K562 (cell line): ENCODE results near the gene PHETA1. TPM values are rescaled to one million over a fixed set of nuclear protein-coding genes. Genes with fewer than 3 reads are reported as not detected.

ENCODE experiments used
- ATAC-seq: fragments of 200-7000 bp; cut with Tn5 transposase; 3 replicates; pipeline ENCODE4 v1.9.1; 2020; ENCODE audit warnings: moderate library complexity
- BruUV-seq: library from RNA; stranded (reverse); fragments of 400-500 nt; replicated peaks from 2 replicates; lab custom pipeline; 2021; lab: Mats Ljungman, UMichigan
- CTCF ChIA-PET: fragments of 300-600 bp; formaldehyde crosslinking; extraction: SDS; loops from one replicate; lab custom pipeline; 2021; ENCODE audit warnings: low intra/inter-chr PET ratio; lab: Yijun Ruan, JAX
- POLR2A ChIA-PET: fragments of 300-600, 350-650 bp; sonication (Branson Sonifier 250); formaldehyde crosslinking; extraction: SDS; loops from one replicate; lab custom pipeline; 2021; ENCODE audit warnings: antibody characterized with exemption, inconsistent platforms; lab: Yijun Ruan, JAX
- DNase-seq, 4 experiments: peaks; one replicate each; pipeline versions ENCODE4 v3.0.0 to v3.0.0-alpha.2; 2011 to 2018; ENCODE audit warnings: low spot score in 3 of 4, mixed read lengths in 3 of 4; ENCODE audit errors: extremely low read depth in 1 of 4
- FAIRE-seq: peaks from 2 replicates; lab custom pipeline; 2011; peaks lifted over from hg19 to GRCh38; lab: Jason Lieb, UNC
- H2AFZ ChIP-seq: 2 replicates; pipeline ENCODE4 v1.6.0; 2011; ENCODE audit warnings: low read depth, low read length, control low read depth, inconsistent platforms
- H3K27ac ChIP-seq: fragments of 200-600 bp; 3 replicates; pipeline ENCODE4 v1.8.0; 2011; ENCODE audit warnings: low read depth, mild to moderate bottlenecking, control low read depth, inconsistent platforms, low read length, moderate library complexity, mixed read lengths; ENCODE audit errors: extremely low read depth
- H3K27me3 ChIP-seq, 2 experiments: fragments of 300-600 bp in 1 of 2; 2 replicates in 1 of 2; 3 replicates in 1 of 2; pipeline versions ENCODE4 v1.6.0 to v1.8.0; 2011; ENCODE audit warnings: inconsistent platforms in 2 of 2, low read length in 2 of 2, mild to moderate bottlenecking in 1 of 2, mixed read lengths in 1 of 2, moderate library complexity in 1 of 2; ENCODE audit not compliant: control insufficient read depth in 2 of 2, insufficient read depth in 2 of 2
- H3K36me3 ChIP-seq: fragments of 300-600 bp; 3 replicates; pipeline ENCODE4 v1.8.0; 2011; ENCODE audit warnings: mild to moderate bottlenecking, low read length, inconsistent platforms; ENCODE audit not compliant: control insufficient read depth, insufficient read depth
- H3K4me1 ChIP-seq, 2 experiments: fragments of 200-600 bp in 1 of 2; replicated peaks in 1 of 2; 2 replicates in 1 of 2; 3 replicates in 1 of 2; pipeline versions ENCODE4 v1.5.1 to v1.8.0; 2011; ENCODE audit warnings: inconsistent platforms in 2 of 2, low read length in 2 of 2, mild to moderate bottlenecking in 1 of 2, mixed read lengths in 1 of 2, moderate library complexity in 1 of 2; ENCODE audit not compliant: control insufficient read depth in 2 of 2, insufficient read depth in 2 of 2
- H3K4me2 ChIP-seq: 2 replicates; pipeline ENCODE4 v1.6.1; 2011; ENCODE audit warnings: low read length, control low read depth, inconsistent platforms, mixed read lengths; ENCODE audit not compliant: insufficient read depth
- H3K4me3 ChIP-seq: fragments of 200-600 bp; sonication (generic), shearing (Covaris generic); 2 replicates; pipeline ENCODE4 v1.5.1; 2016; ENCODE audit warnings: control low read depth, inconsistent platforms
- H3K79me2 ChIP-seq: fragments of 200-600 bp; 3 replicates; pipeline ENCODE4 v1.8.0; 2011; ENCODE audit warnings: low read length, inconsistent platforms; ENCODE audit not compliant: control insufficient read depth, insufficient read depth
- H3K9ac ChIP-seq, 2 experiments: 2 replicates each; pipeline versions ENCODE4 v1.6.0 to v1.6.1; 2011; ENCODE audit warnings: low read depth in 2 of 2, low read length in 2 of 2, control low read depth in 1 of 2, inconsistent platforms in 1 of 2, mild to moderate bottlenecking in 1 of 2, mixed read lengths in 1 of 2; ENCODE audit not compliant: insufficient read depth in 1 of 2
- H3K9me1 ChIP-seq: one replicate; pipeline ENCODE4 v1.6.0; 2011; ENCODE audit warnings: inconsistent platforms, mild to moderate bottlenecking, low read length, moderate library complexity; ENCODE audit not compliant: control insufficient read depth, insufficient read depth
- H3K9me3 ChIP-seq: replicated peaks from 2 replicates; pipeline ENCODE4 v1.5.1; 2011; ENCODE audit warnings: low read depth, low read length, inconsistent platforms; ENCODE audit not compliant: control insufficient read depth, insufficient read depth
- H4K20me1 ChIP-seq: replicated peaks from 2 replicates; pipeline ENCODE4 v1.6.1; 2011; ENCODE audit warnings: low read length, inconsistent platforms, mixed read lengths; ENCODE audit not compliant: control insufficient read depth, insufficient read depth
- DNMT1 ChIP-seq: fragments of 450-650 bp; IDR thresholded peaks from 2 replicates; pipeline ENCODE4 v1.6.1; 2016; ENCODE audit warnings: antibody characterized with exemption, mild to moderate bottlenecking
- ELF2 ChIP-seq: fragments of 250-450 bp; sonication (Bioruptor Pico); IDR thresholded peaks from 2 replicates; pipeline ENCODE4 v1.5.0; 2021; ENCODE audit warnings: mild to moderate bottlenecking
- FOS ChIP-seq: IDR thresholded peaks from 3 replicates; pipeline ENCODE4 v1.6.1; 2011; ENCODE audit not compliant: insufficient read length; ENCODE audit errors: extremely low read depth
- KDM2B ChIP-seq: fragments of 250-450 bp; sonication (Bioruptor Pico); IDR thresholded peaks from 2 replicates; pipeline ENCODE4 v1.8.0; 2021; ENCODE audit warnings: mild to moderate bottlenecking, moderate library complexity
- NEUROD1 ChIP-seq: fragments of 150-350 bp; IDR thresholded peaks from 2 replicates; pipeline ENCODE4 v1.6.1; 2014; ENCODE audit warnings: borderline replicate concordance, low read length, low read depth; ENCODE audit not compliant: partially characterized antibody
- TCF3 ChIP-seq: sonication (generic); formaldehyde crosslinking; IDR thresholded peaks from 2 replicates; pipeline ENCODE4 v1.4.0; 2020; ENCODE audit warnings: mild to moderate bottlenecking, missing genetic modification reagents
- ZBTB17 ChIP-seq: fragments of 450-650 bp; formaldehyde crosslinking; IDR thresholded peaks from 2 replicates; pipeline ENCODE4 v1.4.0; 2020; ENCODE audit warnings: mild to moderate bottlenecking
- ZNF133 ChIP-seq: fragments of 250-450 bp; sonication (Bioruptor Pico); IDR thresholded peaks from 2 replicates; pipeline ENCODE4 v1.4.0; 2020; ENCODE audit warnings: mild to moderate bottlenecking
- WGBS: fragments of 100-300 bp; shearing (Covaris generic); methylation state at CpG from one replicate; pipeline ENCODE4 v1.1.6; 2016; ENCODE audit warnings: low coverage, mixed read lengths; ENCODE audit not compliant: insufficient coverage; ENCODE audit errors: missing lambda C conversion rate; 5-methylcytosine and 5-hydroxymethylcytosine counted together
- in situ Hi-C: fragments of 300-500 bp; cut with MboI; formaldehyde crosslinking; loops from 4 replicates; pipeline ENCODE4 v1.15.0; 2018; ENCODE audit warnings: inconsistent platforms, mixed read lengths
- intact Hi-C: fragments of 100-400 bp; cut with micrococcal nuclease; formaldehyde crosslinking; loops from 2 replicates; pipeline ENCODE4 v1.14.2; 2022
- polyA plus RNA-seq, 8 experiments: library from polyadenylated mRNA; depleted of rRNA in 4 of 8; stranded (reverse) in 5 of 8; unstranded in 3 of 8; fragments of >200 nt; fragmentation: Nextera tagmentation in 2 of 8; fragmentation: Illumina TruSeq in 1 of 8; extraction: Ambion mirVana in 2 of 8; extraction: Trizol in 1 of 8; gene quantifications; 2 replicates each; pipeline versions ENCODE4 v1.2.1 to v1.2.3, GENCODE V29; 2011 to 2014; ENCODE audit warnings: inconsistent platforms in 1 of 8, missing spikeins in 1 of 8
- total RNA-seq, 7 experiments: library from RNA; depleted of rRNA in 6 of 7; stranded (reverse); fragments of >200 nt in 6 of 7; fragmentation: Illumina TruSeq in 2 of 7; extraction: Trizol in 2 of 7; gene quantifications; 2 replicates each; pipeline versions ENCODE4 v1.2.1 to v1.2.3, GENCODE V29; 2011 to 2021; ENCODE audit warnings: low replicate concordance in 1 of 7
- TF ChIP-seq, protein P1 (sequence below): IDR thresholded peaks from 3 replicates; pipeline ENCODE4 v1.6.1; 2011; ENCODE audit warnings: borderline replicate concordance, mild to moderate bottlenecking; ENCODE audit not compliant: insufficient read length, insufficient read depth

The PHETA1 gene
- total and polyA plus RNA-seq, 9 of the 15 experiments (the other 6 are each of a cell fraction or from before 2014, with no cell fraction given): 0.03 to 12.4 (median 3.0) TPM

DNA sequence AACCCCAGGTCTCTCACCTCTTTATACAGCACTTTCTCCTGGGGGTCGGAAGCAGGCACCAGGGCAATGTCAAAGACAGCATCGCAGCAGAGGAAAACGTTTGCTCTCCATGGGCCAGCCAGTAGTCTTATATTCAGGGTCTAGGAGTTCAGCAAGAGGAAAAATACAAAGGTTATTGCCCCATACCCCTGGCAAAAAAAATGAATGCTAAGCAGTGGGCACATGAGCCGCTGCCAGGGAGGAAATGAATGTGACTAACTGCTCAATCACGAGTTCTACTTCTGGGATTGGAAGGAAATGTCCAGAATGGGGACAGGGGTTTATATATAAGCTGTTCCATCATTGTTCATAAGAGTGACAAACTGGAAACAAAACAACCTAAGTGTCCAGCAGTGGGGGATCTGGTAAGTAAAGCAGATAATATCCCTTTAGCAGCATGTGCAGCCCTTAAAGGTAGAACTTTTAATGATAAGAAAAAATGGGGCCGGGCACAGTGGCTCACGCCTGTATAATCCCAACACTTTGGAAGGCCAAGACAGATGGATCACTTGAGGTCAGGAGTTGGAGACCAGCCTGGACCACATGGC lies 53.8 kb downstream of the PHETA1 start:
- 2% methylated on average over 7 of the region's 7 CpGs for WGBS
- no peak overlapping the region for H3K27ac ChIP-seq
- ATAC-seq: no peak

More for the DNA sequence above, 53.8 kb downstream of the PHETA1 start:
- intact Hi-C loops (loop anchor here (2.0 kb wide), 1 partner anchor 420 kb away; no protein-coding TSS in a partner anchor), in situ Hi-C loops (loop anchor here (10.0 kb wide), 1 partner anchor 380 kb away; no protein-coding TSS in a partner anchor)
- Histone ChIP-seq H3K36me3 (no peaks in the 10 kb centered on the region), H3K9me1 (no peaks in the 10 kb centered on the region), H3K79me2 (no peaks in the 10 kb centered on the region), H2AFZ (no peak overlapping the region), H3K4me2 (no peak overlapping the region), H4K20me1 (0 out of 2 replicates have a peak, but pooled peaks cover 3% of the 10 kb centered on the region), H3K27me3 (peaks cover 22 to 37% of the 10 kb centered on the region in 2 experiments; a peak in 4 of 5 replicates), H3K9me3 (no peaks in the 10 kb centered on the region), H3K4me1 (peaks cover 0 to 9% of the 10 kb centered on the region in 2 experiments; a peak in 2 of 5 replicates), H3K4me3 (no peak overlapping the region), H3K9ac (no peak overlapping the region)
- no TSS peak for BruUV-seq
- DNase-seq (no peak), FAIRE-seq (no peak)
- CTCF ChIA-PET: no interaction called here
- POLR2A ChIA-PET: no interaction called here
- TF ChIP-seq NEUROD1 (no peak), TCF3 (no peak), FOS (no peak), ZNF133 (CRISPR knock-in tag) (no peak), KDM2B (CRISPR knock-in tag) (no peak), ELF2 (CRISPR knock-in tag) (no peak), ZBTB17 (CRISPR knock-in tag) (no peak), DNMT1 (no peak)
- TF ChIP-seq, protein P1, sequence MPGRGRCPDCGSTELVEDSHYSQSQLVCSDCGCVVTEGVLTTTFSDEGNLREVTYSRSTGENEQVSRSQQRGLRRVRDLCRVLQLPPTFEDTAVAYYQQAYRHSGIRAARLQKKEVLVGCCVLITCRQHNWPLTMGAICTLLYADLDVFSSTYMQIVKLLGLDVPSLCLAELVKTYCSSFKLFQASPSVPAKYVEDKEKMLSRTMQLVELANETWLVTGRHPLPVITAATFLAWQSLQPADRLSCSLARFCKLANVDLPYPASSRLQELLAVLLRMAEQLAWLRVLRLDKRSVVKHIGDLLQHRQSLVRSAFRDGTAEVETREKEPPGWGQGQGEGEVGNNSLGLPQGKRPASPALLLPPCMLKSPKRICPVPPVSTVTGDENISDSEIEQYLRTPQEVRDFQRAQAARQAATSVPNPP: no peak
